K562 (cell line): ENCODE data around the gene LMNTD2.

Experiments used
- AFF4 ChIP-seq: sonication (generic); formaldehyde crosslinking; IDR thresholded peaks from 2 replicates; pipeline ENCODE4 v1.8.0; 2023; ENCODE audit warnings: mild to moderate bottlenecking, missing genetic modification reagents
- BCLAF1 ChIP-seq, 2 experiments: fragments of 450-650 bp in 1 of 2; IDR thresholded peaks; 2 replicates each; pipeline ENCODE4 v1.6.1; 2011 to 2017; ENCODE audit warnings: low read depth in 2 of 2, antibody characterized with exemption in 1 of 2, borderline replicate concordance in 1 of 2, low read length in 1 of 2, mild to moderate bottlenecking in 1 of 2, mixed read lengths in 1 of 2; ENCODE audit not compliant: control insufficient read depth in 1 of 2
- SIX5 ChIP-seq, 2 experiments: IDR thresholded peaks; 2 replicates each; pipeline ENCODE4 v1.6.1; 2011; ENCODE audit warnings: low read length in 2 of 2, borderline replicate concordance in 1 of 2, low read depth in 1 of 2, mild to moderate bottlenecking in 1 of 2, moderate library complexity in 1 of 2; ENCODE audit not compliant: insufficient read depth in 1 of 2
- TAF1 ChIP-seq: IDR thresholded peaks from 2 replicates; pipeline ENCODE4 v1.6.1; 2011; ENCODE audit warnings: mild to moderate bottlenecking, low read length, moderate library complexity; ENCODE audit not compliant: insufficient read depth, control insufficient read depth, severe bottlenecking; ENCODE audit errors: extremely low read depth
- TCF7L2 ChIP-seq: fragments of 150-350 bp; IDR thresholded peaks from 2 replicates; pipeline ENCODE4 v1.6.1; 2016; ENCODE audit warnings: low read depth, mild to moderate bottlenecking, low read length, moderate library complexity

- no peak for TF ChIP-seq AFF4 (CRISPR knock-in tag)
- TF ChIP-seq TAF1, result no peak
- no peak for TF ChIP-seq BCLAF1 (IDR thresholded peaks at IDR 0.05; ENCODE audit: borderline replicate concordance in 1 of 2, control insufficient read depth in 1 of 2, low read depth in 2 of 2, low read length in 1 of 2)
- no peak for TF ChIP-seq SIX5 (IDR thresholded peaks at IDR 0.05; ENCODE audit: borderline replicate concordance in 1 of 2, insufficient read depth in 1 of 2, low read depth in 1 of 2, low read length in 2 of 2)
- TF ChIP-seq TCF7L2, result no peak
Observed at GRCh38 chr11:598005-598680, 37.6 kb upstream of the LMNTD2 start.
